Anterior cingulate cortex (tissue), 58 donors: ENCODE data around the gene MFAP5.
"Not testable (repeated sequence)": the region's sequence is repeated elsewhere in the genome, so short reads cannot be mapped to it uniquely, and the experiment has no call there.

Source experiments
- DNase-seq, 58 donors: peaks; one replicate each; lab custom pipeline; 2025; lab: John Stamatoyannopoulos, UW

The MFAP5 gene

DNA sequence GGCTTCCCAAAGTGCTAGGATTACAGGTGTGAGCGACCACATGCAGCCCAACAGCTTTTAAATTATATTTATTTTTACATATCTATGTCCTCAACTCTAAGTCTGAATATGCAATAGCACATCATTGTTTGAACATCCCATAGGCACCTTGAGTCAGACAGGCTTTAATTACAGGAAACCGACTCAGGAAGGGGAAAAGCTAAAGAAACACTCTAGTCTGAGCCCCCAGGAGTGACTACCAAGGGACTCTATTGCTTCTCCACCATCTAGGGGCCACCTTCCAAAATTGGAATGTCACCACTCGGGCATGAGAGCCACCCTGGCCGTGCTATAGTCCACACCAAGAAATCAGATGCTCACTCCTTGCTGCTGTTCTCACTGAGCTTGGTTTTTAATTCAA, 14.0 kb upstream of the MFAP5 start:
- DNase-seq, result no peak

DNA sequence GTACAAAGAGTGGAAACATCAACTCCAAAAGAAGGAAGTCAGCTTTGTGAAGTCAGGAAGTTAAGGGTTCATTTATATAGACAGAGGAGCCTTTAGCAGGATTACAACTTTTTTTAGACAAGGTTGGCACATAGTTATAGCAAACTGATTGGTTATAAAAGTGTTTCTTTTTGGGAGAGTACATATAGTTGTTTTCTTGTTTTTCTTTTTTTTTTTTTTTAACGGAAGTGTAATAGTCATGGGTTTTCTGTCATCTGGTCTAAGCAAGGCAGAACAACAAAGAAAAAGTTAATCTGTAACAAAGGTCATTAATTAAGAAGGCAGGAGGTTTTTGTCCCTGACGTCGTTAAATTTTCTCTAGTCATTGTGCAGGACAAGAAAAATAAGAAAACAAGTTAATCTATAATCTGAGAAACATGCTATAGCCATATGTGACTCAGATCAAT, 13.0 kb upstream of the MFAP5 start:
- no peak for DNase-seq

DNA sequence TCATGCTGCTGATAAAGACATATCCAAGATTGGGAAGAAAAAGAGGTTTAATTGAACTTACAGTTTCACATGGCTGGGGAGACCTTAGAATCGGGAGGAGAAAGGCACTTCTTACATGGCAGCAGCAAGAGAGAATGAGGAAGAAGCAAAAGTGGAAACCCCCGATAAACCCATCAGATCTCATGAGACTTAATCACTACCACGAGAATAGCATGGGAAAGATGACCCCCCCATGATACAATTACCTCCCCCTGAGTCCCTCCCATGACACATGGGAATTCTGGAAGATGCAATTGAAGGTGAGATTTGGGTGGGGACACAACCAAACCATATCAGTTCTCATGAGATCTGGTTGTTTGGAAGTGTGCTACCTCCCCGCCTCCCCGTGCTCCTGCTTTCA, 9.8 kb upstream of the MFAP5 start:
- DNase-seq, result no peak

DNA sequence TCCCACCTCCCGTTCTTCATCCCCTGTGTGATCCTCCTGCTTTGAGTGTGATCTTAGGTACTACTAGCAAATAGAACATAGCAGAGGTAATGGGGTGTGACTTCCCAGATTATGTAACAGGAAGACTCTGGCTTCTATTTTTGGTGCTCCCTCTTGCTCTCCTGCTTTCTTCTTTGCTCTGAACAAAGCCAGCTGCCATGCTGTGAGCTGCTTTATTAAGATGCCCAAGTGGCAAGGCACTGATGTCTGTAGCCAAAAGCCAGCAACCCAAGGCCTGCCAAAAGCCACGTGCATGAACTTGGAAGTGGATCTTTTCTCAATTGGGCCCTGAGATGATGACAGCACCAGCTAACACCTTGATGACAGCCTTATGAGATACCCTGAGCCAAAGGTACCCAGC, 5.8 kb upstream of the MFAP5 start:
- DNase-seq, result peak in 23 of 58 donors; percentile 2 to 64 (median 15)

DNA sequence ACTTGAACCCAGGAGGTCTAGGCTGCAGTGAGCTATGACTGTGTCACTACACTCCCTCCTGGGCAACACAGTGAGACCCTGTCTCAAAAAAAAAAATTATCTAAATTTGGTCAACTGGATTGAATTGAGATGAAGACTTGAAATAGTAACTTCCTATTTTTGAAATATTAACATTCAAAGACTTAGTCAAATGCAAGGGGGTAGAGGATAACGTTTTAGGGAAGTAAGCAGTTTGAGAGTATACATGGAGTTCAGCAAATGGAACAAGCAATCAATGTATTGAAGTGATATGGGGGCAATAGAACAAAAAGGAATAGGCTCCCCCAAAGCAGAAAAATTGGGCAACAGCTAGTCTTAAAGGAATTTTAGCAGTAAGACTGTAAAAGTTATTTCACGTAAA, 4.6 kb upstream of the MFAP5 start:
- DNase-seq, result no peak

DNA sequence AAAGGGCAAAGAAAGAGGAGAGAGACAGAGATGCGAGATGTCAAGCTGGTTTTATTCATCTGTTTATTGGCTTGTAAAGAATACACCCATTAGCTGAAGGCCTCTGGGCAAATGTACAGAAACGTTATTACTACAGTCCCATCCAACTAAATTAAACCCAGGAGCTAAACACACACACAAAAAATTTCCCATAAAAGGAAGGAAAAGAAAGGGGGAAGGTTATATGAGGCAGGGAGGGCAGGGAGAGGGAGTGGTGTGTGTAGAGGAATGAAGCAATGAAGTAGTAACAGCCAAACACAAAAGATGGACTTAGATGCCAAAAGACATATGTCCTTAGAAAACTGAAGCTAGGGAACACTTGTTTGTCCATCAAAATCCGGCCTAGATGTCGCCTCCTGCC, 3.1 kb upstream of the MFAP5 start:
- no peak for DNase-seq

DNA sequence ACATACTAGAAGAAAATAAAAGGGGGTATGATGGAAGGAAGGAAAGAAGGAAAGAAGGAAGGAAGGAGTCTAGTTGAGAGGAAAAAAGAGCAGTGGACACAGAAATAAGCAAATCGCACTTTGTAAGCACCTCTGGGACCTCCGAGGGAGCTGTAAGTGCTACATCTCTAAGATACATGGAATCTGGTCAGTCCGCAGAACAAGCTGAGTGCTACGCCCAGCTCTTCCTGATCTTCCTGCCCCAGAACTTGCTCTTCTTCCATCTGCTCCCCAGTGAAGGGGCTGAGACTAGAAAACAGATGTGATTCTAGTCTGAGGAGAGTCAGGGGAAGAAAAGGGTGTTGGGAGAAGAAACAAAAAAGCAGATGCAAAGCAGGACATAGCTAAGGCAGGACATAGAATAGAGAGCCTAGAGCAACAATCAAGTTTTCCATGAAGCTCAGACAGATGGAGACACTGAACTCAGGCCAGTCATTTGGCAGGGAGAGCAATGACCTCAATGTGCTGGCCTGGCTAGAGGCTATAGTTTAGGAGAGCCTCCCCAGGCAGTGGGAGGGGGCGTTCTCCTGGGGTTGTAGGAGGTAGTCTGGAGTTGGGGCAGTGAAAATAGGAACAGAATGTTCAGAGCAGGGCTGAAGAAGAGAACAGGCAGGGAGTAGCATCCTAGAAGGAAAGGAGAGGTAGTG, 1.7 kb upstream of the MFAP5 start:
- peak in 3 of 58 donors; percentile 1 to 14 (median 2) for DNase-seq

DNA sequence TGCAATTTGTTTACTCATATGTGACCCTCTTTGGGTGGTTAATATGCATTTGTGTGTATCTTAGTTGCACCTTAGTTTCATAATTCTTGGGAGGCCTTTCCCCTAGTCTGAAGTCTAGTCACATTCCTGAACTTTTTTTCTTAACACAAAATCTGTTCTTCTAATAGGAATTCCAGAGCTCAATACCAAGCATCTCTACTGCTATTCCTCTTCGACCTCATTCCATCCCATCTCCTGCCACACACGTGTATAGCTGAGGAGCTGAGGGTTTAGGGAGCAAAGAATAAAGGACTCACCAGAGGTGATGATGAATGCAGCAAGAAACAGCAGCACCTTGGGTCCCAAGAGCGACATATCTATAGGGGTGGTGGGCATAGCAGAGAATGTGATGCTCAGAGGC, 875 bp downstream of the MFAP5 start:
- DNase-seq, result no peak

DNA sequence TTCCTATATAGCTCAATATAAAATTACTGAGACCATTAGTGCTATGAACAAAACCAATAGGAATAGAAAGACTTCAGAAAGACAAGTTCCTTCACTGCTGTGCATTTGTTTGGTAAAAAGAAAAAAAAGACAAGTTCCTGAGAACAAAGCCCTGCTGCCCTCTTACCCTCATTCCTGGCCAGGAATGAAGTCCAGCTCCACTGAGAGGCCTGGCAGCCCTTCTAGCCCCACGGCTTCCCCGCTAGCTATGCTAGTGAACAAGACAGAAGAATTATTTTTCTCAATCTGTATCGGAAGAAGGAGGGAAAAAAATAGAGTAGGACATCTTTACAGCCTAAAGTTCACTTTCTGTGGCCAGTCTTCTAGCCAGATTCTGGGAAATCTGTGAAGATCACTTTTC, 1.6 kb downstream of the MFAP5 start:
- DNase-seq, result peak in 20 of 58 donors; percentile 1 to 53 (median 18)

DNA sequence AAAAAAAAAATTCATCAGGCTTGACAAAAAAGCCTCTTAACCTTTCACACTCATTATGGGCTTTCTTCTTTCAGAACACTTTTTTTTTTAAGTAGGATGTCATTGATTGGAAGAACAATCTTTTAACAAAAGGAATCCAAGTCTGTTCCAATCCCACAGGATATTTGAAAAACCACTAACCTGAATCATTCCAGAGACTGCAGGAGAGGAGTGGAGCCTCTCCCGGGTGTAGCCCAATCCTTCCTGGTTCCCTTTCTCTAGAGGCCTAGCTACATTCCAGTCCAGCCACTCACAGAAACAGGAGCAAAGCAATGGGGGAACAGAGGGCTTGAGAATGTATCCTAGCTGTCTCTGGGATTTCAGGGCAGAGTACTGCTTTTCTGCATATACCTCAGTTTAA, 4.3 kb downstream of the MFAP5 start:
- no peak for DNase-seq

DNA sequence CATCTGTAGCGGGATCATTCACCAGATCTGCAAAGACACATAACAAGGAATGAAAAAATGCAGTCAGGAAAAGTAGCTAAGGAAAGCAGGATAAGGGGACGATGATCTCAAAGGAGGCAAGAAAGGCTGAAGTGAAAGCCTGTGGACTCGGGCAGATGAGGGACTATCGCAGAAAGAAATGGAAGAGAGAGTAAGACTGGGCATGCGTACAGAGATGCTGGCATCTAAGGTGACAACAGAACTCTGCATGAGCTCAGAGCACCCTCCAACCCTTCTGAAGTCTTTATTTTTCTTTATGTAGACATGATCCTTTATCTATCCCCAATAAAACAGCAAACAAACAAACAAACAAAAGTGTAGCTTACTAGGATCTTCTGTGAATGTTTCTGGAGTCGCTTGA, 7.2 kb downstream of the MFAP5 start:
- DNase-seq, result no peak

DNA sequence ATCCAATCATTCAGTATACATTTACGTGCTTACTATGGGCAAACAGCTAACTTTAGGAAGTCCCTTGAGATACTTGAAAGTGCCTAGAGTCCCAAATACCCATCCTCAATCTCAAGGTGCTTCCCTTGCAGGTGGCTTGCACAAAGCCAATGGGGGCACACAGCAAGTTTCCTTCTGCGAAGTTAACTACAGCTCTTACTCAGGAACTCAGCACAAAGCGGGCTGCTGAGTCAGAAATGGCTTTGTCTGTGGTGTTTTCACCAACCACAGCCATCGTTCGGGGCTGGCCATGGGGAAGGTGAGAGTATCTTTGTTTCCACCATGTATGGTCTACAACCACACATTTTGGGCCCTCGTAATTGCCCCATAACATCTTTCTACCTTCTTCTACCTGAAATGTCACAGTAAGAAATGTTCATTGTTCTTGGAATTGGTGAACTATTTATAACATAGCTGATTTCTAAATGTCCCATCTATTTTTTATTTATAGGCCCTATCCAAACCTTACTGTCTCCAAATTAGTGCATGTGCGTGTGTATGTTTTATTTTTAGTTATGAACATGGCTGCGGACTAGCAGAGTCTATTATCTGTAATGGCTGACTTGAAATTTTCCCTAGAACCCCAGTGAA, 13.9 kb downstream of the MFAP5 start:
- DNase-seq, result no peak

DNA sequence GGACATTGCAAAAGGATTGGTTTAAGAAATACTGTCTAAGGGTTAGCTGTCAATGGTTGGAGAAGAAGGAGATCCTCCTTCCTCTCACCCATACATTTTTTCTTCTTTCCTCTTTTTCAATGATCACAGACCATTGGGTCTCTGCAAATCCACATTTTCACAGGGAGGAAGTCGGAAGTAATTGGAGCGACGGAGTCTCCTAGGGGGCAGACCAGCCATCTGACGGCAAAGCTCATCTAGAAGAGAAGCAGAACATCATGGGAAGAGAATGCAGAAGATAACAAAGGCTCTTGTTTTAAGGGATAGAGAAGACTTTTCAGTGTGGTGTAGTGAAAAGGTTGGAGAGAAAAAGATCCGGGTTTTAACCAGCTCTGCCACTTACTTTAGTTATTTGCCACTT, 14.7 kb downstream of the MFAP5 start:
- DNase-seq, result no peak

DNA sequence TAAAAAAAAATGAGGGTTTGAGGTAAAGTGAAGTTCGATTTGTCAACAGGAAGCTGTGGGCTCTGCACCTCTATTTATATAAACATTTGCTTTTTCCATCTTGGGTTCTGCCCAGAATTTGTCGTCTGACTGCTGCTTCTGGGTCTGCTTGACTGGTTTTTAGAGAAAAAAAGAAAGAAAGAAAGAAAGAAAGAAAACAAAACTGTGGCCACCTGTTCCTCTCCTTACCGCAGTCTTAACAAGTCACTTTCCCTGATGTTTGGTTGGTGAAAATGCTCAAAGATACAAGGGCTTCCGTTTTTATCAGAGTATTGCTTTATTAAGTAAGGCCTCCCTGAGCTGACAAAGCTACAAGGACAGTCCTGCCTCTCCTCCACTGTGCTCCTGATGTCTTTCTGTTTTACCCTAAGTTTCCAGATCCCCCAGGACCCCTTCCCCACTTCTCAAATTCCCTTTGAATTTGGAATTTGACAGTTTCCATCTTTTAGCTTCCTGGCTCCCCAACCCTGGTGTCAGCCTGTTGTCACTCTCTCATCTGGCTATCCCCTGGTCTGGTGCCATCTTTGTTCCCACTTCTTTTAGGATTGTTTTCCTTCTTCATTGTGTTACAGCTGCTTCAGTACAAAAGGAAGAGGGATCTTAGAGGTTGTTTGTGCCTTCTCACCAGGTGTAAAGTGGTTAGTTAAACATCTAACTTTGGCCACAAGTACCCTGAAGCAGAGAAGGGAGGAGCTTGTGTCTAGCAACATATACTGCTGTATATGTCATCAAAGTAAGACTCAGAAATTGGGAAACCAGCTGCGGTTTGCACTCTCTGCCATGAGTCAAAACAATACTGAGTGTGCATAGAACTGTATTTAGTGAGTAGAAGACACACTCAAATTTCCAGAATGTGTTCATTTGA, 18.0 kb downstream of the MFAP5 start:
- no peak for DNase-seq

DNA sequence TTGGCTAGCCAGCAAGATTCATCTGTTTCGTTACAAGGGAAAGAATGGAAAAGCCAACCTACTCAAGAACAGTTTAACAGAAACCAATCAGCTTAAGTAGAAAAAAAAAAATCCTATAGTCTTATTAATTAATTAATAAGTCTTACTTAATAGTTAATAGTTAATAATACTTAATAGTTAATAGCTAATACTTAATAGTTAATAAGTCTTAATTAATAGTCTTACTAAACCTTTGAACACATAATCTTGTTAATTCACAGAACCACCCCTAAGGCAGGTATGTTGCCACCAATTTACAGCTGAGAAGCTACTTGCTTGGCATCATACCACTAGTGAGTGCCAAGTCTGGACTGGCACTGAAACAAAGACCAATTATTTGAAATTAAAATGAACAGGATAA, 19.9 kb downstream of the MFAP5 start:
- no peak for DNase-seq

DNA sequence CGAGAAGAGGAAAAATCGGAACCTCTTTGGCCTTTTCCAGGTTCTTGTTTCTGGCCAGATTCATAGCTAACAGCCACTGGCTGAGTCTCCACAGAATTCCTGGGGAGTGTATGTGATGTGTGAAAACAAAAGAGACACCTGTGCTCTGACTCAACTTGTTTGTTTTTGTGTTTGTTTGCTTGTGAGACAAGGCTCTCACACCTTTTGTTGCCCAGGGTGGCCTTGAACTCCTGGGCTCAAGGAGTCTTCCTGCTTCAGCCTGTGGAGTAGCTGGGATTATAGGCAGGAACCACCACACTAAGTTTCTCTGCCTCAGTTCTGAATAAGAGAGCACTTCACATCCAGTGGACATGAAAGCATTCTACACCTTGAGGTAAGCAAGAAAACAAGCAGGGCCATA, 22.7 kb downstream of the MFAP5 start:
- no peak for DNase-seq

DNA sequence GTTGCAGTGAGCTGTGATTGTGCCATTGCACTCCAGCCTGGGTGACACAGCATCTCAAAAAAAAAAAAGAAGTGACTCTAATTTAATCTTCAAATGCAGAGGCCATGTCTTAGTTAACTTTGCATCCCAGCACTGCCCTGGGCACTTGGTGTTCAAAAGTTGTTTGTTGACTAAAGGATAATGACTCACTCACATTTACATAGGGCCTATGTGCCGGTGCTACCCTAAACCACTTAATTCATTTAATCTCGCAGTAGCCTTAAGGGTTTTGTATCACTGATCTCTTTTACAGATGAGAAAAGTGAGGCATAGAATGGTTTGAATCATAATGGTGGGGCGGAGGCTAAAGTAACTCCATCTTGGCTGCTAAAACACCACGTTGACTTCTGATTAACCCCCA, 23.7 kb downstream of the MFAP5 start:
- no peak for DNase-seq

DNA sequence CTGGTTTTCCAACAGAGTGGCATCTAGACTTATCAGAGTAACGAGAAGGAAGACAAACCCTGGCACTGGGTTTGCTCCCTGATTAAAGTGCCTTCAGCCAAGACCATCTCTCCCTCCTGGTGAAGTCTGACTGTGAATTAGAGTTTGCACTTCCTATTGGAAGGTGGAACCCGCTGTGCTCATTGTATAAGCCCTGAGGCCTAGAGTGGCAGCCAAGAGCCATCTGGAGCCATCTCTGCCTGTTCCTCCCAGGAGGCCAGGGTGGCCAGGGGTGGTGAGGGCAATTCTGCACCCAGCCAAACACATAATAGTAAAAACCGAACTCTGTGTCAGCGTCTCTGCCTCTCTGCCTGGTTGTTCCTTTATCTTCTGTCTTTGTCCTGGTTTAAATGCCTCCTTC, 25.0 kb downstream of the MFAP5 start:
- no peak for DNase-seq

DNA sequence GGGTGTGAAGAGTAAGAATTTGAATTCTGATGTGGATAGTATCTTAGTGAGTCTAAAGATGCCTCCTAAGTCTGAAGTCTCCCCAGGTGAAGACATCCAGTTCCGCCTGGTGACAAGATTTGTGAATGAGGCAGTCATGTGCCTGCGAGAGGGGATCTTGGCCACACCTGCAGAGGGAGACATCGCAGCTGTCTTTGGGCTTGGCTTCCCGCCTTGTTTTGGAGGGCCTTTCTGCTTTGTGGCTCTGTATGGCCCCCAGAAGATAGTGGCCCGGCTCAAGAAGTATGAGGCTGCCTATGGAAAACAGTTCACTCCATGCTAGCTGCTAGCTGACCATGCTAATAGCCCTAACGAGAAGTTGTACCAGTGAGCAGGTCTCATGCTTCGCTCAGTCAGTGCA, 25.4 kb downstream of the MFAP5 start:
- DNase-seq, result no peak

DNA sequence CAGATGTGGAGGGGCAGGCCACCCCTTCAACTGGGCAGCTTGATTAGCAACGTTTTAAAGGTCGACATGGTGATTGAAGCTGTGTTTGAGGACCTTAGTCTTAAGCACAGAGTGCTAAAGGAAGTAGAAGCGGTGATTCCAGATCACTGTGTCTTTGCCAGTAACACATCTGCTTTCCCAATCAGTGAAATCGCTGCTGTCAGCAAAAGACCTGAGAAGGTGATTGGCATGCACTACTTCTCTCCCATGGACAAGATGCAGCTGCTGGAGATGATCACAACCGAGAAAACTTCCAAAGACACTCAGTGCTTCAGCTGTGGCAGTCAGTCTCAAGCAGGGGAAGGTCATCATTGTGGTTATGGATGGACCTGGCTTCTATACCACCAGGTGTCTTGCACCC, 26.0 kb downstream of the MFAP5 start:
- DNase-seq, result no peak

DNA sequence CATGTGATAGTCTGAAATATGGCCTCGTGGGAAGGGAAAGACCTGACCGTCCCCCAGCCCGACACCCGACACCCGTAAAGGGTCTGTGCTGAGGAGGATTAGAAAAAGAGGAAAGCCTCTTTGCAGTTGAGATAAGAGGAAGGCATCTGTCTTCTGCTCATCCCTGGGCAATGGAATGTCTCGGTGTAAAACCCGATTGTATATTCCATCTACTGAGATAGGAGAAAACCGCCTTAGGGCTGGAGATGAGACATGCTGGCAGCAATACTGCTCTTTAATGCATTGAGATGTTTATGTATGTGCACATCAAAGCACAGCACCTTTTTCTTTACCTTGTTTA, 26.6 kb downstream of the MFAP5 start:
- not testable (repeated sequence) for DNase-seq
